ENCODE results near the gene CRTAC1. TPM values are rescaled to one million over a fixed set of nuclear protein-coding genes. Genes with fewer than 3 reads are reported as not detected.

CRTAC1 gene
- total and polyA plus RNA-seq, 9 of the 15 experiments (the other 6 are each of a cell fraction or from before 2014, with no cell fraction given) = not detected

- no peaks in the 10 kb centered on the region for H4K20me1 ChIP-seq (replicated peaks; ENCODE audit: control insufficient read depth, insufficient read depth, low read length)
- H2AFZ ChIP-seq (ENCODE audit: low read depth, low read length) = no peak overlapping the region
- no peaks in the 10 kb centered on the region for H3K36me3 ChIP-seq (ENCODE audit: control insufficient read depth, insufficient read depth, low read length)
- no peak for ATAC-seq
- intact Hi-C loops (cut with micrococcal nuclease) (no loop called here), in situ Hi-C loops (cut with MboI) (loop anchor here (25.0 kb wide), 1 partner anchor 389 kb away; no protein-coding TSS in a partner anchor)
- H3K4me2 ChIP-seq (ENCODE audit: insufficient read depth, low read length) = no peak overlapping the region
- H3K4me1 ChIP-seq (replicated peaks in 1 of 2; ENCODE audit: control insufficient read depth in 2 of 2, insufficient read depth in 2 of 2, low read length in 2 of 2) = no peaks in the 10 kb centered on the region; a peak in 1 of 5 replicates
- H3K9me3 ChIP-seq (replicated peaks; ENCODE audit: control insufficient read depth, insufficient read depth, low read depth, low read length) = no peaks in the 10 kb centered on the region
- no peak overlapping the region for H3K9ac ChIP-seq (ENCODE audit: insufficient read depth in 1 of 2, low read depth in 2 of 2, low read length in 2 of 2)
- no peak overlapping the region for H3K4me3 ChIP-seq
- BruUV-seq (replicated peaks) = no TSS peak
- H3K27me3 ChIP-seq (ENCODE audit: control insufficient read depth in 2 of 2, insufficient read depth in 2 of 2, low read length in 2 of 2) = peaks cover 0 to 59% of the 10 kb centered on the region in 2 experiments; a peak in 2 of 5 replicates
- FAIRE-seq = no peak
- no peak for TF ChIP-seq ZNF79 (CRISPR knock-in tag; IDR thresholded peaks at IDR 0.05; ENCODE audit: low read depth)
- no peak for TF ChIP-seq MYNN (IDR thresholded peaks at IDR 0.05)
- TF ChIP-seq MYNN (CRISPR knock-in tag; IDR thresholded peaks at IDR 0.05) = no peak
- no peak for TF ChIP-seq POLR2AphosphoS2 (IDR thresholded peaks at IDR 0.05; ENCODE audit: low read length)
- TF ChIP-seq, protein P1, sequence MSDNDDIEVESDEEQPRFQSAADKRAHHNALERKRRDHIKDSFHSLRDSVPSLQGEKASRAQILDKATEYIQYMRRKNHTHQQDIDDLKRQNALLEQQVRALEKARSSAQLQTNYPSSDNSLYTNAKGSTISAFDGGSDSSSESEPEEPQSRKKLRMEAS (CRISPR knock-in tag; IDR thresholded peaks at IDR 0.05) = no peak
- no peak for TF ChIP-seq RBFOX2 (IDR thresholded peaks at IDR 0.05; ENCODE audit: low read depth, low read length)
- no peak for TF ChIP-seq CREBBP (IDR thresholded peaks at IDR 0.05; ENCODE audit: low read depth, low read length)
- no peak for TF ChIP-seq ZFP1 (CRISPR knock-in tag; IDR thresholded peaks at IDR 0.05)
- TF ChIP-seq JUNB (CRISPR knock-in tag; conservative IDR thresholded peaks at IDR 0.05) = no peak
- POLR2A ChIA-PET = interaction anchor here (0.9 to 1.0 kb wide), 2 partner anchors 10 to 118 kb away, joined by 3 to 4 read pairs; no protein-coding TSS in a partner anchor
- DNase-seq (ENCODE audit: extremely low read depth in 1 of 4, low spot score in 3 of 4) = no peak
- H3K79me2 ChIP-seq (ENCODE audit: control insufficient read depth, insufficient read depth, low read length) = no peaks in the 10 kb centered on the region
- 2% methylated on average over 7 of the region's 13 CpGs for WGBS (ENCODE audit: insufficient coverage, low coverage, missing lambda C conversion rate)
- CTCF ChIA-PET (ENCODE audit: low intra/inter-chr PET ratio) = no interaction called here
- H3K27ac ChIP-seq (ENCODE audit: extremely low read depth, low read depth, low read length) = no peak overlapping the region
- no peaks in the 10 kb centered on the region for H3K9me1 ChIP-seq (ENCODE audit: control insufficient read depth, insufficient read depth, low read length)
Measured at GRCh38 chr10:97923057-97923456, 107.4 kb downstream of the CRTAC1 start.
